H9 (cell line): ENCODE measurements around the gene PLD5. TPM values are rescaled to one million over a fixed set of nuclear protein-coding genes. Genes with fewer than 3 reads are reported as not detected.

Experiments
- DNase-seq: peaks from one replicate; pipeline ENCODE4 v3.0.0-alpha.2; 2017
- H2AFZ ChIP-seq: one replicate; pipeline ENCODE4 v1.6.1; 2013; ENCODE audit warnings: mild to moderate bottlenecking, low read length, control low read depth, moderate library complexity
- H2AK5ac ChIP-seq: 2 replicates; pipeline ENCODE4 v1.6.1; 2013; ENCODE audit warnings: low read length, control low read depth, mixed read lengths; ENCODE audit not compliant: insufficient read length
- H2BK120ac ChIP-seq: one replicate; pipeline ENCODE4 v1.6.1; 2013; ENCODE audit warnings: low read depth, mild to moderate bottlenecking, low read length, control low read depth, inconsistent platforms; ENCODE audit not compliant: poor library complexity, severe bottlenecking
- H2BK12ac ChIP-seq: 2 replicates; pipeline ENCODE4 v1.6.1; 2013; ENCODE audit warnings: low read length, control low read depth, mixed read lengths, low read depth; ENCODE audit not compliant: insufficient read length
- H2BK15ac ChIP-seq: 2 replicates; pipeline ENCODE4 v1.6.1; 2013; ENCODE audit warnings: low read depth, low read length, control low read depth
- H2BK20ac ChIP-seq: one replicate; pipeline ENCODE4 v1.6.1; 2013; ENCODE audit warnings: low read depth, mild to moderate bottlenecking, low read length, control low read depth, inconsistent platforms; ENCODE audit not compliant: poor library complexity, severe bottlenecking
- H2BK5ac ChIP-seq: 2 replicates; pipeline ENCODE4 v1.6.1; 2013; ENCODE audit warnings: low read length, control low read depth, mixed read lengths; ENCODE audit not compliant: insufficient read length
- H3K14ac ChIP-seq: 2 replicates; pipeline ENCODE4 v1.6.1; 2013; ENCODE audit warnings: low read length, control low read depth; ENCODE audit not compliant: insufficient read depth
- H3K18ac ChIP-seq: 2 replicates; pipeline ENCODE4 v1.6.1; 2013; ENCODE audit warnings: low read depth, mild to moderate bottlenecking, mixed read lengths, low read length, control low read depth; ENCODE audit not compliant: insufficient read length
- H3K23ac ChIP-seq: 2 replicates; pipeline ENCODE4 v1.6.1; 2013; ENCODE audit warnings: low read length, control low read depth, mixed read lengths, low read depth; ENCODE audit not compliant: insufficient read length
- H3K23me2 ChIP-seq: 2 replicates; pipeline ENCODE4 v1.6.1; 2013; ENCODE audit warnings: low read depth, mild to moderate bottlenecking, mixed read lengths, low read length, control low read depth; ENCODE audit not compliant: insufficient read length, poor library complexity, severe bottlenecking
- H3K27ac ChIP-seq: 2 replicates; pipeline ENCODE4 v1.5.1; 2013; ENCODE audit warnings: low read length, control low read depth, mixed read lengths, low read depth; ENCODE audit not compliant: insufficient read length
- H3K27me3 ChIP-seq: 2 replicates; pipeline ENCODE4 v1.6.1; 2013; ENCODE audit warnings: low read length, control low read depth, inconsistent platforms; ENCODE audit not compliant: insufficient read depth
- H3K4ac ChIP-seq: 2 replicates; pipeline ENCODE4 v1.6.1; 2013; ENCODE audit warnings: low read depth, mild to moderate bottlenecking, control low read depth, inconsistent platforms, low read length, moderate library complexity
- H3K4me1 ChIP-seq: 2 replicates; pipeline ENCODE4 v1.6.1; 2013; ENCODE audit warnings: low read length, control low read depth, inconsistent platforms; ENCODE audit not compliant: insufficient read depth
- H3K4me2 ChIP-seq: 2 replicates; pipeline ENCODE4 v1.6.1; 2013; ENCODE audit warnings: low read length, control low read depth, mixed read lengths; ENCODE audit not compliant: insufficient read length, insufficient read depth
- H3K56ac ChIP-seq: 2 replicates; pipeline ENCODE4 v1.6.1; 2013; ENCODE audit warnings: low read depth, mild to moderate bottlenecking, mixed read lengths, low read length, control low read depth; ENCODE audit not compliant: insufficient read length
- H3K79me1 ChIP-seq: 2 replicates; pipeline ENCODE4 v1.6.1; 2013; ENCODE audit warnings: low read depth, mild to moderate bottlenecking, moderate library complexity, low read length, control low read depth, inconsistent platforms; ENCODE audit not compliant: insufficient read depth, poor library complexity, severe bottlenecking
- H3K79me2 ChIP-seq: 2 replicates; pipeline ENCODE4 v1.6.1; 2013; ENCODE audit warnings: low read length, control low read depth, inconsistent platforms; ENCODE audit not compliant: insufficient read depth
- H3K9ac ChIP-seq: 2 replicates; pipeline ENCODE4 v1.6.1; 2013; ENCODE audit warnings: low read length, control low read depth, mixed read lengths; ENCODE audit not compliant: insufficient read length; ENCODE audit errors: extremely low read depth
- H3K9me3 ChIP-seq: one replicate; pipeline ENCODE4 v1.6.1; 2013; ENCODE audit warnings: low read depth, low read length, inconsistent platforms; ENCODE audit not compliant: control insufficient read depth
- H3T11ph ChIP-seq: one replicate; pipeline ENCODE4 v1.6.1; 2013; ENCODE audit warnings: mild to moderate bottlenecking, low read length, control low read depth, inconsistent platforms
- H4K20me1 ChIP-seq: one replicate; pipeline ENCODE4 v1.6.1; 2013; ENCODE audit not compliant: control insufficient read depth, insufficient read length, insufficient read depth
- H4K5ac ChIP-seq: 2 replicates; pipeline ENCODE4 v1.6.1; 2013; ENCODE audit warnings: low read depth, mild to moderate bottlenecking, mixed read lengths, low read length, control low read depth; ENCODE audit not compliant: insufficient read length
- H4K8ac ChIP-seq: replicated peaks from 2 replicates; pipeline ENCODE4 v1.6.1; 2013; ENCODE audit warnings: low read length, control low read depth, mixed read lengths, low read depth; ENCODE audit not compliant: insufficient read length
- H4K91ac ChIP-seq: 2 replicates; pipeline ENCODE4 v1.6.1; 2013; ENCODE audit warnings: low read depth, mild to moderate bottlenecking, moderate library complexity, mixed read lengths, low read length, control low read depth; ENCODE audit not compliant: insufficient read length
- H3K27ac Mint-ChIP-seq, 3 experiments: 2 replicates in 2 of 3; 3 replicates in 1 of 3; pipeline ENCODE4 v1.8.0; 2020 to 2021; ENCODE audit warnings: mixed read lengths in 3 of 3, mild to moderate bottlenecking in 1 of 3, moderate library complexity in 1 of 3
- H3K27me3 Mint-ChIP-seq: 2 replicates; pipeline ENCODE4 v1.8.0; 2021; ENCODE audit warnings: low read depth, mild to moderate bottlenecking, moderate library complexity, mixed read lengths
- H3K36me3 Mint-ChIP-seq, 3 experiments: 2 replicates in 2 of 3; 3 replicates in 1 of 3; pipeline ENCODE4 v1.8.0; 2020 to 2021; ENCODE audit warnings: low read depth in 3 of 3, mixed read lengths in 3 of 3; ENCODE audit not compliant: insufficient read depth in 1 of 3
- H3K4me1 Mint-ChIP-seq, 2 experiments: 2 replicates each; pipeline ENCODE4 v1.8.0; 2020; ENCODE audit warnings: mixed read lengths in 2 of 2
- H3K4me3 Mint-ChIP-seq, 2 experiments: 2 replicates in 1 of 2; 3 replicates in 1 of 2; pipeline ENCODE4 v1.8.0; 2020 to 2021; ENCODE audit warnings: mild to moderate bottlenecking in 2 of 2, mixed read lengths in 2 of 2, moderate library complexity in 1 of 2
- H3K9me3 Mint-ChIP-seq, 2 experiments: 2 replicates in 1 of 2; 3 replicates in 1 of 2; pipeline ENCODE4 v1.8.0; 2020; ENCODE audit warnings: mild to moderate bottlenecking in 2 of 2, mixed read lengths in 2 of 2, moderate library complexity in 1 of 2
- CTCF ChIP-seq: fragments of 200-600 bp; sonication (generic); conservative IDR thresholded peaks from 3 replicates; pipeline ENCODE4 v1.8.0; 2021; ENCODE audit warnings: antibody characterized with exemption, mild to moderate bottlenecking
- WGBS: extraction: QIAGEN DNeasy Blood & Tissue Kit; methylation state at CpG from one replicate; pipeline ENCODE4 v1.1.7; 2013; ENCODE audit warnings: missing lambda C conversion rate, low lambda C conversion rate, mixed read lengths; ENCODE audit not compliant: insufficient read length; ENCODE audit errors: extremely low coverage; 5-methylcytosine and 5-hydroxymethylcytosine counted together
- total RNA-seq: library from RNA; stranded (reverse); gene quantifications from 2 replicates; pipeline ENCODE4 v1.2.1, GENCODE V29; 2021

Gene PLD5
- total RNA-seq, 1 experiment from 2014 or later = 5.2 TPM

- Histone ChIP-seq H4K91ac (no peak overlapping the region), H3K4me1 (peaks cover 3% of the 10 kb centered on the region; the same call in 1 of the 2 replicates), H4K8ac (no peak overlapping the region), H3K27ac (no peak overlapping the region), H2BK120ac (no peak overlapping the region), H3K27me3 (peaks cover 11% of the 10 kb centered on the region), H3K79me1 (no peaks in the 10 kb centered on the region), H3K23ac (no peak overlapping the region), H3K23me2 (peaks cover 21% of the 10 kb centered on the region), H2BK20ac (no peak overlapping the region), H3K9me3 (no peaks in the 10 kb centered on the region), H3K4me2 (peak overlapping the region; percentile 79), H4K5ac (no peak overlapping the region), H3K18ac (no peak overlapping the region), H2BK5ac (no peak overlapping the region), H4K20me1 (no peaks in the 10 kb centered on the region), H2AK5ac (no peak overlapping the region), H3K9ac (no peak overlapping the region), H2BK12ac (no peak overlapping the region), H3K56ac (no peak overlapping the region), H2AFZ (no peak overlapping the region), H3K14ac (no peak overlapping the region), H3K4ac (no peak overlapping the region), H3T11ph (no peak overlapping the region), H3K79me2 (no peaks in the 10 kb centered on the region), H2BK15ac (no peak overlapping the region)
- no CpG with 5 or more reads among the region's 26 CpGs for WGBS
- Mint-ChIP-seq H3K27ac (peak overlapping the region in 1 of 3 experiments; percentile 59; a peak in 1 of 7 replicates), H3K9me3 (no peaks in the 10 kb centered on the region), H3K36me3 (no peaks in the 10 kb centered on the region; a peak in 2 of 7 replicates), H3K27me3 (peaks cover 45% of the 10 kb centered on the region), H3K4me1 (peaks cover 20 to 31% of the 10 kb centered on the region in 2 experiments), H3K4me3 (peak overlapping the region; percentile 82 to 93)
- no peak for TF ChIP-seq CTCF
- peak; percentile 28 for DNase-seq
Observed at GRCh38 chr1:242522996-242523718, 1.3 kb downstream of the PLD5 start.
